ENCODE data around the gene PI16. TPM values are rescaled to one million over a fixed set of nuclear protein-coding genes. Genes with fewer than 3 reads are reported as not detected.

The PI16 gene
- polyA plus RNA-seq, 4 donors, result 0.64 to 4.2 (median 1.6) TPM

GRCh38 chr6:36955136-36955535 is 598 bp downstream of the PI16 start:
- DNase-seq (ENCODE audit: low read depth in 4 of 4, low spot score in 2 of 4), result no peak

- no peak for DNase-seq (ENCODE audit: low read depth in 4 of 4, low spot score in 2 of 4)
These were observed 1.3 kb downstream of the PI16 start for GRCh38 chr6:36955671-36956445.

GRCh38 chr6:36956446-36956820 is 1.9 kb downstream of the PI16 start:
- no peak for DNase-seq (ENCODE audit: low read depth in 4 of 4, low spot score in 2 of 4)

- DNase-seq (ENCODE audit: low read depth in 4 of 4, low spot score in 2 of 4), result no peak
These were observed 3.3 kb downstream of the PI16 start for GRCh38 chr6:36957773-36958271.

- DNase-seq (ENCODE audit: low read depth in 4 of 4, low spot score in 2 of 4), result no peak
These were observed 4.4 kb downstream of the PI16 start for GRCh38 chr6:36958775-36959554.

- DNase-seq (ENCODE audit: low read depth in 4 of 4, low spot score in 2 of 4), result no peak
These were observed 5.2 kb downstream of the PI16 start for GRCh38 chr6:36959555-36960250.

GRCh38 chr6:36961441-36962435 is 7.2 kb downstream of the PI16 start:
- DNase-seq (ENCODE audit: low read depth in 4 of 4, low spot score in 2 of 4), result no peak

- no peak for DNase-seq (ENCODE audit: low read depth in 4 of 4, low spot score in 2 of 4)
These were observed 8.3 kb downstream of the PI16 start for GRCh38 chr6:36962874-36963273.

GRCh38 chr6:36963451-36964290 is 9.1 kb downstream of the PI16 start:
- DNase-seq (ENCODE audit: low read depth in 4 of 4, low spot score in 2 of 4), result no peak

GRCh38 chr6:36964349-36964748 is 9.8 kb downstream of the PI16 start:
- DNase-seq (ENCODE audit: low read depth in 4 of 4, low spot score in 2 of 4), result no peak

GRCh38 chr6:36964908-36965307 is 10.4 kb downstream of the PI16 start:
- no peak for DNase-seq (ENCODE audit: low read depth in 4 of 4, low spot score in 2 of 4)

GRCh38 chr6:36967301-36967700 is 12.8 kb downstream of the PI16 start:
- no peak for DNase-seq (ENCODE audit: low read depth in 4 of 4, low spot score in 2 of 4)

GRCh38 chr6:36967757-36968156 is 13.2 kb downstream of the PI16 start:
- DNase-seq (ENCODE audit: low read depth in 4 of 4, low spot score in 2 of 4), result no peak

- no peak for DNase-seq (ENCODE audit: low read depth in 4 of 4, low spot score in 2 of 4)
These were observed 13.9 kb downstream of the PI16 start for GRCh38 chr6:36968266-36968977.

- no peak for DNase-seq (ENCODE audit: low read depth in 4 of 4, low spot score in 2 of 4)
These were observed 14.7 kb downstream of the PI16 start for GRCh38 chr6:36969240-36969691.

- no peak for DNase-seq (ENCODE audit: low read depth in 4 of 4, low spot score in 2 of 4)
These were observed 15.7 kb downstream of the PI16 start for GRCh38 chr6:36969988-36970891.

Data from left renal cortex interstitium (tissue), 4 donors.